GM19438 (cell line): ENCODE results near the gene DCAF7.

Experiments
- ATAC-seq: cut with Tn5 transposase; IDR thresholded peaks from one replicate; pipeline ENCODE4 v1.9.1; 2021; ENCODE audit warnings: low read depth; ENCODE audit not compliant: unreplicated experiment

DCAF7 gene

DNA sequence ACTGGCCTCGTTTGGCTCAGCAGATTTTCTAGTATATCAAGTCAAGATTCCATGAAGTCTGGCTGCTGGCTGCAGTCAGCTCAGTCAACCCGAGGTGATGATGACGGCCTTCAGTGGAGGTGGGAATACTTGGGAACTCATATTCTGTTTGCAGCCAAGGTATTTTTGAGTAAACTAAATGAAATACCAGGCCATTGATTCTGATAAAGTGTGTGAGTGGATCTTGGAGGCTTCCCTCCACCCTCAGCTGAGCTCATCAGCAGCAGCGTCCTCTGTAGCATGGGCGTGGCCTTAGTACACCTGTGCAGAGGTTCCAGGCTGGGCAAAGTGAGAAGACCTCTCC lies 28.5 kb downstream of the DCAF7 start:
- no peak for ATAC-seq

DNA sequence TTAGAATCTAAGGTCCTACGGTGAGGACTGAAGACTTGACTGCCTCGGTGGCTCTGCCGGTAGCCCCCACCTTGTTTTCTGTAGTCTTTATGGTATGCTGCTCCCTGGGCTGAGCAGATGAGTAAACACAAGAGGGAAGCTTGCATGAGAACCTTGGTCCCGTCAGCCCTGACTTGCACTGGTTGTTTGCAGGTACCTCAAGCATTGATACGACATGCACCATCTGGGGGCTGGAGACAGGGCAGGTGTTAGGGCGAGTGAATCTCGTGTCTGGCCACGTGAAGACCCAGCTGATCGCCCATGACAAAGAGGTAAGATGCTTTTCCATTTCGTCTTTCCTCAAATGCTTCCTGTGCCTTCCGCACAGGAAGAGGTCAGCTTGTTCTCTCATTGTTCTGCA lies 29.4 kb downstream of the DCAF7 start:
- no peak for ATAC-seq

GRCh38 chr17:63587770-63588169 lies 37.5 kb downstream of the DCAF7 start:
- no peak for ATAC-seq

DNA sequence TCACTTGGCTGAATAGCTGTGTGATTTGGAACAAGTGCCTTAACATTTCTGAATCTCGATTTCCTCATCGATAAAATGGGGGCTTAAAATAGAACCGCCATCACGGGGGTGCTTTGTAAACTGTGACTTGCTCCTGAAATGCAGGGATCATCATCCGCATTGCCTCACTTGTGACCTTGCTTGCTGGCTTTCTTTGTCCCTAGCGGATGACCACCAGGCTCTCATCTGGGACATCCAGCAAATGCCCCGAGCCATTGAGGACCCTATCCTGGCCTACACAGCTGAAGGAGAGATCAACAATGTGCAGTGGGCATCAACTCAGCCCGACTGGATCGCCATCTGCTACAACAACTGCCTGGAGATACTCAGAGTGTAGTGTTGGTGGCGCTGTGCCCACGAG lies 38.5 kb downstream of the DCAF7 start:
- no peak for ATAC-seq

DNA sequence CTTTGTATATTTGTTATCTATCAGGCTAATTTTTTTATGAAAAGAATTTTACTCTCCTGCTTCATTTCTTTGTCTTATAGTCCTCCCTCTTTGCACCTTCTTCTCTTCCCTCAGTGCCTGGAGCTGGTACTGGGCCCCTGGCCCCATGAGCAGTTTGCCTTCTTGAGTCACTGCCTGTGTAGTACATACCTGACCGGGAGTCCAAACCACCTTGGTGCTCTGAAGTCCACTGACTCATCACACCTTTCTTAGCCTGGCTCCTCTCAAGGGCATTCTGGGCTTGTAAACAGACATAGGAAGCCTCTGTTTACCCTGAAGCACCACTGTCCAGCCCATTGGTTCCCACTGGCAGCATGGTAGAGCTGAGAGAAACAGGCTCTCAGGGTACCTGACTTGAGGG lies 39.4 kb downstream of the DCAF7 start:
- no peak for ATAC-seq

DNA sequence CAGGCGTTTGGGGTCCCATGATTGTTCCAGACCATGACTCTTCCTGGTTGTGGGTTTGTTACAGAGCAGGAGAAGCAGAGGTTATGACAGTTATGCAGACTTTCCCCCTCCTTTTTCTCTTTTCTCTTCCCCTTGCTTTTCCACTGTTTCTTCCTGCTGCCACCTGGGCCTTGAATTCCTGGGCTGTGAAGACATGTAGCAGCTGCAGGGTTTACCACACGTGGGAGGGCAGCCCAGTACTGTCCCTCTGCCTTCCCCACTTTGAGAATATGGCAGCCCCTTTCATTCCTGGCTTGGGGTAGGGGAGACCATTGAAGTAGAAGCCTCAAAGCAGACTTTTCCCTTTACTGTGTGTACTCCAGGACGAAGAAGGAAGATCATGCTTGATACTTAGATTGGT lies 42.5 kb downstream of the DCAF7 start:
- ATAC-seq: no peak

GRCh38 chr17:63595132-63595531 lies 44.9 kb downstream of the DCAF7 start:
- ATAC-seq: no peak

- ATAC-seq: no peak
These were observed 46.7 kb downstream of the DCAF7 start for GRCh38 chr17:63596856-63597586.

DNA sequence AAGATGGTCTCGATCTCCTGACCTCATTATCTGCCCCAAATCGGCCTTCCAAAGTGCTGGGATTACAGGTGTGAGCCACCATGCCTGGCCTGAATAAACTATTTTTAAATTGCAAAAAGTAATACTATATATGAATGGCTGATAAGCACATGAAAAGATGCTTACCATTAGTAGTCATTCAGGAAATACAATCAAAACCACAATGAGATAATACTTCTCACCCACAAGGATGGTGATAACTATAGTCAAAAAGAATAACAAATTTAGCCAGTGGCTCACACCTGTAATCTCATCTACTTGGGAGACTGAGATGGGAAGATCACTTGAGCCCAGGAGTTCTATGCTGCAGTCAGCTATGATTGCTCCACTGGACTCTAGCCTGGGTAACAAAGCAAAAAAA lies 48.0 kb downstream of the DCAF7 start:
- no peak for ATAC-seq

DNA sequence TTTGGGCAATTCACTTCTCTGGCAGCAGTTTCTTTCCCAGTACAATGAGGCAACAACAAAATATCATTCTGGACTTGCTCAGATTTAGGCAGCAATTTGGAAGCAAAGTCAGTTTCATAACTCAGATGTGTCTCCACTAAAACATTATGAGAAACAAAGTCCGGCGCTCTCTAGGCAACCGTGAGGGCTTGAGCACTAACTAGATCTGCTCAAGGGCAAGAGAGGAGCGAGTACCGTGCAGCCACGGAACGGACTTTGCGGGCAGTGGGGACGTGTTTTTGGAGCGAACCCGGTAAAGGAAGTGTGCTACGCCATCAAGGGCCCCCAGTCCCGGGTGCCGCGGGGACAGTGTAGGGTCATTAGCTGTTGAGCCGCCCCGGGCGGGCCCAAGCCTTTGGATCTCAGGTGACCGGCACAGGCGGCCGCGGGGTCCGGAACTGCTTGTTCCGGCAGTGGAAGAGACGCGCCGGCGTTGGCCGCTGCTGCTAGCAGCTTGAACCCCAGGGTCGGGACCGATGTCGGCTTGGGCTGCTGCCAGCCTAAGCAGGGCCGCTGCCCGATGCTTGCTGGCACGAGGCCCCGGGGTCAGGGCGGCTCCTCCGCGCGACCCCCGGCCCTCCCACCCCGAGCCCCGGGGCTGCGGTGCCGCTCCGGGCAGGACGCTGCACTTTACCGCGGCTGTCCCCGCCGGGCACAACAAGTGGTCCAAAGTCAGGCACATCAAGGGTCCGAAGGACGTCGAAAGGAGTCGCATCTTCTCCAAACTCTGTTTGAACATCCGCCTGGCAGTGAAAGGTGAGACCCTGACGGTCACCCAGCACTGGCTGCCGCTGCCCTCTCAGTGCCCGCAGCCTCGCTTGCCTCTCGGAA lies 50.5 kb downstream of the DCAF7 start, which contains the start of gene TACO1:
TACO1 (plus strand) TSS at position 327 of the 870 bp plus-strand sequence; CDS start at position 516, 189 bp downstream.
- peak; percentile 75 for ATAC-seq

DNA sequence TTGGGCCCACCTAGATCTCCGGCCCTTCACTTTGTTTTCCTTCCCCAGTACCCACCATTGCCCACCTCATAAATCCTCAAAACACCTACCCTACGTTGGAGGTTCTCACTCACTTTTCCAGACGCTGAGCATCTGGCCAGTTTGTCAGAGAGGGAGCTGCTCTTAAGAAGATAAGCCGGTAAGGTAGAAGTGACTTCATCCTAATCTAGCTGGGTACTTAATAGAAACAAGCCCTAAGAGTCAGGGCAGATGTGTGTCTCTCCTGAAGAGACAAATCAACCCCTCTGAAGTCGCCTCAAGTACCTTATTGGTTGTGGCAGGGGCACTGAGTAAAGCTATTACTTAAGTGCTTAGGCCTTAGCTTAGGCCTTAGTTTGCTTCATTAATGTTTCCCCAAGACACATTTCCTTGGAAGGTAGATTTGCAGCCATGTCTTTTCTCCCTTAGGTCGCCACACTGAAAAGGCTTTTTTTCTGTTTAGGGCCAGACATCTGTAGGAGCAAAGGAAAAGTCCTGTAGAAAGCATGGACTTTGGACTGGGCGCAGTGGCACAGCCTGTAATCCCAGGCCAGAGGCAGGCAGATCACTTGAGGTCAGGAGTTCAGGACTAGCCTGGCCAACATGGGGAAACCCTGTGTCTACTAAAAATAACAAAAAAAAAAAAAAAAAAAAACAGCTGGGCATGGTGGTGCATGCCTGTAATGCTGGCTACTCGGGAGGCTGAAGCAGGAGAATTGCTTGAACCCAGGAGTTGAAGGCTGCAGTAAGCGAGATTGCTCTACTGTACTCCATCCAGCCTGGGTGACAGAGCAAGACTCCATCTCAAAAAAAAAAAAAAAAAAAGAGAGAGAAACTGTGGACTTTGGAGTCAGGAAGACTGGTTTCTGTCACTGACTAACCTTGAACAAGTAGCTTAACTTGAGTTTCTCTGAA lies 51.4 kb downstream of the DCAF7 start:
- ATAC-seq: no peak

- ATAC-seq: no peak
These were observed 59.7 kb downstream of the DCAF7 start for GRCh38 chr17:63609816-63610573.

DNA sequence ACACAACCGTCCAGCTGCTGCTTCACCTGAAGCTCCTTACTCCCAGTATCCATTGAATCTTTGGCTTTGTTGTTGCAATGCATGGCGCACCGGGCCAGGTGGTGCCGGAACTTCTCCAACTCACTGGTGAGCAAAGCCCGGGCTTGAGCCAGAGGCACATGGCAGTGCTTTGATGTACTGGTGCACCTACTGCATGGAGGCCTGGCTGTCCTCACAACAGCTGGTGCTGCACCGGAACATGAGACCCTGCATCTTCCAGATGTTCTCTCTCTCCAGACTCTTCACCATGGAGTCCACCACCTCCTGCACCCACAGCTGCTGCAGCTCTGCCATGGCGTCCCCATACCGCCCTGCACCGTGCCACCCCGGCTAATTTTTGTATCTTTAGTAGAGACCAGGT lies 60.6 kb downstream of the DCAF7 start:
- no peak for ATAC-seq

- no peak for ATAC-seq
These were observed 61.1 kb downstream of the DCAF7 start for GRCh38 chr17:63611354-63611753.

DNA sequence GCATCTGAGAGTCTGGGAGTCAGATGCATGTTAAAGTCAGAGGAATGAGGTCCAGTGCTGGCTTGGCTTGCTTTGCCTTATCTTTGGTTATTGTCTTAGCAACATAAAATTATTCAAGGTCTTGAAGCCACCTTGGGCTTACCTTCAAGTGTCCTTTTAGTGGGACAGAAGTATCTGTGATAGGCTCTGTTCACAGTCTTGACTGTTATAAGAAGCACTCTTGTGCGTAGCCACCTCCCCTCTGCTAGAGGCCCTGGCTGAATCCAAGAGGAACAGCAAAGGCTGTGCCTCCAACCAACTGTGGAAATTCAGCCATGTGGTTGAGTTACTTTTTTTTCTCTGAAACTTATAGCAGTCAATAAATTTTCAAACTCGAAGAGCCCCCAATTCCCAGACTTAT lies 63.4 kb downstream of the DCAF7 start:
- no peak for ATAC-seq

DNA sequence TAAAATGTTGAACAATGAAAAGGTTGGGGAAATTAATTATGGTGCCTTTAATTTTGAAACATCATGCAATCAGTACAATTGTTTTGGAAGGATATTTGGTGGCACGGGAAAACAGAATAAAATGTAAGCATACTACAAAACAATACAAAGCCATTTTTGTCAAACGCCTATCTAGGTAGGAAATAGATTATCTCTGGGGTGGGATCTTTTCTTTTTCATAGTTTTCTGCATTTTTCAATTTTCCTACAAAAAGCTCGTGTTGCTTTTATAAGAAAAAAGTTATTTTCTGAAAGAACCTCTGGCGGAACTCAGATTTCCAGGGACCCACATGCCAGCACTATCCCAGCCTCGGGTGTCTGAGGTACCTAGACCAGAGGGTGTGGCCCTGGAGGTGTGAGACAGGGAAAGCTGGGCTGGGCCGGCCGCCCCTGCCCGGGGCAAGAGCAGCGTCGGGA lies 71.0 kb downstream of the DCAF7 start:
- ATAC-seq: no peak

- ATAC-seq: peak; percentile 92
These were observed 71.7 kb downstream of the DCAF7 start, which contains the start of gene MAP3K3 for GRCh38 chr17:63621684-63622573. Gene MAP3K3 (plus strand): TSS chr17:63622417. CDS start chr17:63622760, 343 bp downstream.

DNA sequence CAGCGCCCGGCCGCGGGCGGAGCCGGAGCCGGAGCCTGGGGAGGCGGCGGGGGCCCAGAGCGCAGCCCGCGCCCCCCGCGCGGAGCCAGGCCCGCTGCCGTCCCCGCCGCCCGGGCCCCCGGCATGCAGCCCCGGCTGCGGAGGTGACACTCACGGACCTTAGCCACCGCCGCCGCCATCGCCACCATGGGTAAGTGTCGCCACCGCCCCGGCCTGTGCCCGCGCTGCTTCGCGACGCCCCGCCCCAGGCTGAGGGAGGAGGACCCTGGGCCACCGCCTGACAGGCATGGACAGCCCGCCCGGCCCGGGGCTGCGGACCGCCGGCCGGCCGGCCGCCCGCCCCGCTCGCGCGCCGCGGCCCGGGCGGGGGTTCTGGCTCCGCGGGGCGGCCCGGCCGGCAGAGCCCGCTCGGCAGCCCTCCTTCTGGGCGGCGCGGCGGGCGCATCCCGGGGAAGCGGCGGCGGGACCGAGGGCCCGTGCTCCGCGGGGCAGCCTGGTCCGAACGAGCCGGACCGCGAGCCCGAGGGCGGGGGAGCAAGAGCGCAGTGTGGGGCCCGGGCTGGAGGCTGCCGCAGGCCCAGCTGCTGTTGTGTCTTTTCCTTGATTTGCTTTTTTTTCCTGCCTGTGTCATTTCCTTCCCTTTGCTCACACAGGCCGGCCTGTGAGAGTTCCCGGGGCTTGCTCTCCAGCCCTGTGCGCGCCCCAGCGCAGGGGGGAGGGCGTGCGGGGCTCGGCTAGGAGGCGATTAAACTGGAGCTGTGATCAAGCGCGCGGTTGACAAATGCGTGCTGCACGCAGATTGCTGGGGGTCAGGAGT lies 72.5 kb downstream of the DCAF7 start:
- peak; percentile 14 for ATAC-seq
